Mesendoderm (in vitro differentiated cells): ENCODE data around the gene CCDC192.
"Not testable (repeated sequence)": the region's sequence is repeated elsewhere in the genome, so short reads cannot be mapped to it uniquely, and the experiment has no call there.

Experiments
- DNase-seq: peaks from one replicate; pipeline ENCODE4 v3.0.0; 2013
- H2AK5ac ChIP-seq: 2 replicates; pipeline ENCODE4 v1.6.1; 2013; ENCODE audit warnings: low read length, inconsistent platforms
- H2BK120ac ChIP-seq: 2 replicates; pipeline ENCODE4 v1.6.1; 2013; ENCODE audit warnings: low read depth, mild to moderate bottlenecking, low read length, moderate library complexity, mixed read lengths
- H2BK15ac ChIP-seq: replicated peaks from 2 replicates; pipeline ENCODE4 v1.6.1; 2013; ENCODE audit warnings: low read depth, mild to moderate bottlenecking, moderate library complexity
- H2BK5ac ChIP-seq: 2 replicates; pipeline ENCODE4 v1.6.1; 2013; ENCODE audit warnings: low read length, inconsistent platforms
- H3K18ac ChIP-seq: 2 replicates; pipeline ENCODE4 v1.6.1; 2013; ENCODE audit warnings: mild to moderate bottlenecking, low read length, mixed read lengths
- H3K23ac ChIP-seq: one replicate; pipeline ENCODE4 v1.6.1; 2013; ENCODE audit warnings: low read length
- H3K27ac ChIP-seq: 2 replicates; pipeline ENCODE4 v1.5.1; 2013; ENCODE audit warnings: low read depth, mild to moderate bottlenecking, inconsistent platforms, low read length, moderate library complexity
- H3K27me3 ChIP-seq: 2 replicates; pipeline ENCODE4 v1.6.1; 2013; ENCODE audit warnings: low read length, control low read depth, mild to moderate bottlenecking, inconsistent platforms; ENCODE audit not compliant: insufficient read depth, poor library complexity
- H3K36me3 ChIP-seq: 2 replicates; pipeline ENCODE4 v1.6.1; 2013; ENCODE audit warnings: low read length, inconsistent platforms; ENCODE audit not compliant: control insufficient read depth, insufficient read depth
- H3K4ac ChIP-seq: one replicate; pipeline ENCODE4 v1.6.1; 2013; ENCODE audit warnings: low read depth, mild to moderate bottlenecking, low read length, moderate library complexity
- H3K4me1 ChIP-seq: 2 replicates; pipeline ENCODE4 v1.6.1; 2013; ENCODE audit warnings: low read depth, low read length, inconsistent platforms; ENCODE audit not compliant: control insufficient read depth
- H3K4me2 ChIP-seq: 2 replicates; pipeline ENCODE4 v1.6.1; 2013; ENCODE audit warnings: low read length
- H3K4me3 ChIP-seq: 2 replicates; pipeline ENCODE4 v1.5.1; 2013; ENCODE audit warnings: mild to moderate bottlenecking, low read length
- H3K56ac ChIP-seq: one replicate; pipeline ENCODE4 v1.6.1; 2013; ENCODE audit warnings: low read length
- H3K79me1 ChIP-seq: 2 replicates; pipeline ENCODE4 v1.6.1; 2013; ENCODE audit warnings: low read length, inconsistent platforms
- H3K79me2 ChIP-seq: 2 replicates; pipeline ENCODE4 v1.6.1; 2013; ENCODE audit warnings: mild to moderate bottlenecking, low read length; ENCODE audit not compliant: control insufficient read depth, insufficient read depth
- H3K9ac ChIP-seq: 2 replicates; pipeline ENCODE4 v1.6.1; 2013; ENCODE audit warnings: low read length, inconsistent platforms
- H4K5ac ChIP-seq: one replicate; pipeline ENCODE4 v1.6.1; 2013; ENCODE audit warnings: low read length
- H4K8ac ChIP-seq: one replicate; pipeline ENCODE4 v1.6.1; 2013; ENCODE audit warnings: low read depth, mild to moderate bottlenecking, control low read depth, low read length, moderate library complexity
- WGBS: extraction: QIAGEN DNeasy Blood & Tissue Kit; methylation state at CpG from one replicate; pipeline ENCODE4 v1.1.7; 2013; ENCODE audit warnings: low lambda C conversion rate, missing lambda C conversion rate; ENCODE audit not compliant: insufficient coverage; ENCODE audit errors: extremely low coverage; 5-methylcytosine and 5-hydroxymethylcytosine counted together

CCDC192 gene

DNA sequence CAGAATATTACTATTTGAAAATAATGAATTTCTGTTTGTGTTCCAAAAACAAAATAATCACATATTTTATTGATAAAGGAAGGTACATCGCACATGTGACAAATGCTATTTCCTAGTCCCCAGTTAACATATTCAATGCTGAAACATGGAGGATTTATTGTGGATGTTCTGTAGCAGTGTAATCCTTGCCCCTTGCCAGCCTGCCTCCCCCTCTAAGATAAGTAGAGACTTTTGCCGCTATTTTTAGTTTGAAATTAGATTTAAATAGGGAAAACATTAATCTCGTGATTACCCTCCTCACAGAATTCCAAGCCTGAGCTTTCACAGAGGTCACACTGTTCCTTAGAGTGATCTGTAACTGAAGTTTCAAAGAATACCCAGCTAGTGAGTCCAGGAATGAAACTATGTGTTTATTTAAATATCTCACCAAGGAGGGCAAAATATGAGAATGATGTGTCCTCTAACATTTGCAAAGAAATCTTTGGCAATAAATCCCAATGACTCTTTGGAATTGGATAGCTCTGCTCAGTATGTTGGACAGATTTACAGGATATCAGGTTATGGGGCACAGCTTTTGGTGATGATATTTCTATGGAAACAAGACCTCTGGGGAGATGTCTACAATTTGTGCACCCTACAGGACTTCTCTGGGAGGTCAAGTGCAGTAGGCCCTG is 37.0 kb upstream of the CCDC192 start:
- Histone ChIP-seq H3K4ac (no peak overlapping the region), H4K5ac (no peak overlapping the region), H4K8ac (no peak overlapping the region), H3K4me3 (no peak overlapping the region), H2BK5ac (no peak overlapping the region), H2BK120ac (no peak overlapping the region), H3K9ac (no peak overlapping the region), H2BK15ac (no peak overlapping the region), H3K4me1 (no peaks in the 10 kb centered on the region), H2AK5ac (no peak overlapping the region), H3K79me2 (no peaks in the 10 kb centered on the region), H3K4me2 (no peak overlapping the region), H3K18ac (no peak overlapping the region), H3K79me1 (no peaks in the 10 kb centered on the region), H3K56ac (no peak overlapping the region), H3K27me3 (no peaks in the 10 kb centered on the region), H3K36me3 (no peaks in the 10 kb centered on the region), H3K27ac (no peak overlapping the region), H3K23ac (no peak overlapping the region)
- WGBS = no CpG with 5 or more reads among the region's 3 CpGs
- no peak for DNase-seq

DNA sequence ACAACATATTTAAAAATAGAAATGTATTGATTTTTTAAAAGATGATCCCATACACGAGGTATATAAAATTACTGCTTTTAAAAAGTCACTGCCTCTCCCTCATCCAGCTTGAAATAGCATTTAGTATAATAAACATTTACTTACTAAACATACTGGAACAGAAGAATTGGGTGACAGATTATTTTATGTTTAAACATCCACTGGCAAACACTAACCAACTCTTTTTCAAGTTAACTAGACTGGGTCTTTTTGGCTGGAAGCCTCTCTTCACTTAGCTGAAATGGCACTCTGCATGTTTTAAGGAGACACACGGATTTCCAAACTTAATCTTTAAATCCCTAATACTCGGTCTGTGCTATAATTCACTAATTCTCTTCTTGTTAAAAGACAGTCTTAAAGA is 35.3 kb upstream of the CCDC192 start:
- no peak overlapping the region for H3K4ac ChIP-seq
- no CpG with 5 or more reads among the region's 3 CpGs for WGBS
- no peak overlapping the region for H2BK120ac ChIP-seq
- H3K27me3 ChIP-seq = no peaks in the 10 kb centered on the region
- H3K23ac ChIP-seq = no peak overlapping the region
- H3K36me3 ChIP-seq = no peaks in the 10 kb centered on the region
- no peak overlapping the region for H4K8ac ChIP-seq
- no peak overlapping the region for H3K4me2 ChIP-seq
- H2BK5ac ChIP-seq = no peak overlapping the region
- H4K5ac ChIP-seq = no peak overlapping the region
- no peaks in the 10 kb centered on the region for H3K79me1 ChIP-seq
- H3K27ac ChIP-seq = no peak overlapping the region
- H3K4me1 ChIP-seq = no peaks in the 10 kb centered on the region
- no peak overlapping the region for H3K9ac ChIP-seq
- H3K79me2 ChIP-seq = no peaks in the 10 kb centered on the region
- H3K18ac ChIP-seq = no peak overlapping the region
- no peak overlapping the region for H2AK5ac ChIP-seq
- no peak overlapping the region for H3K4me3 ChIP-seq
- no peak for DNase-seq
- no peak overlapping the region for H2BK15ac ChIP-seq
- H3K56ac ChIP-seq = no peak overlapping the region

DNA sequence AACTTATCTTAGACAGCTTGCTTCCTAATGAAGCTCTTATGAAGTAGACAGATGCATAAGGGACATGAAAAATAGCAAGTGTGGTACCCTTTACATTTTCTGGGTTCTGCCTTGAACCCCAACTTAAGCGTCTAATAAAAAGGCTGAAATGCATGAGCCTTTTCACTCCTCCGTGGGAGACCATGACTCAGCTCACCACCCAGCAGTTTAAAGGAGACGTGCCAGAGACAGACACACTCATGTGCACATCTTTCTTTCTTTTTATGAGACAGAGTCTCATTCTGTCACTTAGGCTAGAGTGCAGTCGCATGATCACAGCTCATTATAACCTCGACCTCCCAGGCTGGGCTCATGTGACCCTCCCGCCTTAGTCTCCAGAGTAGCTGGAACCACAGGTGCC is 32.0 kb upstream of the CCDC192 start:
- H3K4me2 ChIP-seq = no peak overlapping the region
- no peak overlapping the region for H3K23ac ChIP-seq
- DNase-seq = no peak
- no peak overlapping the region for H3K18ac ChIP-seq
- H2BK120ac ChIP-seq = no peak overlapping the region
- H3K27ac ChIP-seq = no peak overlapping the region
- H3K56ac ChIP-seq = no peak overlapping the region
- H2AK5ac ChIP-seq = no peak overlapping the region
- no peak overlapping the region for H3K4ac ChIP-seq
- no peaks in the 10 kb centered on the region for H3K36me3 ChIP-seq
- H3K27me3 ChIP-seq = no peaks in the 10 kb centered on the region
- no peak overlapping the region for H2BK15ac ChIP-seq
- no peak overlapping the region for H3K4me3 ChIP-seq
- H3K79me2 ChIP-seq = no peaks in the 10 kb centered on the region
- H2BK5ac ChIP-seq = no peak overlapping the region
- no CpG with 5 or more reads among the region's 6 CpGs for WGBS
- H3K79me1 ChIP-seq = no peaks in the 10 kb centered on the region
- no peaks in the 10 kb centered on the region for H3K4me1 ChIP-seq
- no peak overlapping the region for H4K5ac ChIP-seq
- no peak overlapping the region for H4K8ac ChIP-seq
- no peak overlapping the region for H3K9ac ChIP-seq

GRCh38 chr5:127673117-127673800 is 29.9 kb upstream of the CCDC192 start:
- Histone ChIP-seq H3K36me3 (no peaks in the 10 kb centered on the region), H4K8ac (no peak overlapping the region), H3K27me3 (no peaks in the 10 kb centered on the region), H3K9ac (no peak overlapping the region), H2BK5ac (no peak overlapping the region), H3K56ac (no peak overlapping the region), H3K79me1 (no peaks in the 10 kb centered on the region), H3K79me2 (no peaks in the 10 kb centered on the region), H3K4ac (no peak overlapping the region), H4K5ac (no peak overlapping the region), H3K4me3 (no peak overlapping the region), H2AK5ac (no peak overlapping the region), H2BK120ac (no peak overlapping the region), H3K23ac (no peak overlapping the region), H3K18ac (no peak overlapping the region), H2BK15ac (no peak overlapping the region), H3K4me1 (no peaks in the 10 kb centered on the region), H3K4me2 (no peak overlapping the region), H3K27ac (no peak overlapping the region)
- no CpG with 5 or more reads among the region's 2 CpGs for WGBS
- no peak for DNase-seq

- not testable (repeated sequence) for H2BK120ac ChIP-seq, H3K79me2 ChIP-seq, H3K4me2 ChIP-seq, H3K27ac ChIP-seq, H2BK5ac ChIP-seq, H3K4me1 ChIP-seq, H3K36me3 ChIP-seq, H3K27me3 ChIP-seq, H4K5ac ChIP-seq, H3K18ac ChIP-seq, H3K4me3 ChIP-seq, H3K9ac ChIP-seq, H3K56ac ChIP-seq, H2AK5ac ChIP-seq, H3K23ac ChIP-seq, H3K79me1 ChIP-seq, H4K8ac ChIP-seq, H3K4ac ChIP-seq, DNase-seq, H2BK15ac ChIP-seq
These were observed 26.2 kb upstream of the CCDC192 start for GRCh38 chr5:127676951-127677350.
